SU-DHL-6 (cell line): Measurements from ENCODE around the gene TNS1.

Experiments used
- H2AFZ ChIP-seq: fragments of 200-600 bp; sonication (generic); 2 replicates; pipeline ENCODE4 v1.6.1; 2014; ENCODE audit warnings: low read depth, mild to moderate bottlenecking, moderate library complexity, mixed read lengths, antibody characterized with exemption, low read length; ENCODE audit not compliant: severe bottlenecking
- H3F3A ChIP-seq: fragments of 200-600 bp; shearing (Covaris generic); 2 replicates; pipeline ENCODE4 v1.6.0; 2016; ENCODE audit warnings: antibody characterized with exemption, mild to moderate bottlenecking; ENCODE audit not compliant: insufficient read depth
- H3K27ac ChIP-seq: fragments of 200-600 bp; sonication (generic); 2 replicates; pipeline ENCODE4 v1.5.1; 2016; ENCODE audit warnings: low read depth, mild to moderate bottlenecking, low read length, moderate library complexity, mixed read lengths
- H3K27me3 ChIP-seq: fragments of 200-600 bp; sonication (generic), shearing (Covaris generic); 2 replicates; pipeline ENCODE4 v1.6.0; 2014; ENCODE audit warnings: mild to moderate bottlenecking, low read length
- H3K36me3 ChIP-seq: fragments of 200-600 bp; sonication (generic); 2 replicates; pipeline ENCODE4 v1.6.1; 2014; ENCODE audit warnings: mild to moderate bottlenecking, low read length, mixed read lengths
- H3K4me2 ChIP-seq: fragments of 300-600, 200-600 bp; shearing (Covaris generic), sonication (generic); 2 replicates; pipeline ENCODE4 v1.6.0; 2014; ENCODE audit warnings: low read length, low read depth, mild to moderate bottlenecking; ENCODE audit not compliant: poor library complexity, severe bottlenecking
- H3K4me3 ChIP-seq: fragments of 200-600 bp; sonication (generic); 2 replicates; pipeline ENCODE4 v1.5.1; 2014; ENCODE audit warnings: antibody characterized with exemption, low read length, mild to moderate bottlenecking, mixed read lengths; ENCODE audit not compliant: insufficient read depth, poor library complexity, severe bottlenecking
- H3K79me2 ChIP-seq: fragments of 200-600 bp; sonication (generic); 2 replicates; pipeline ENCODE4 v1.6.1; 2014; ENCODE audit warnings: mild to moderate bottlenecking, low read length, moderate library complexity; ENCODE audit not compliant: insufficient read depth
- H3K9ac ChIP-seq: fragments of 200-600 bp; sonication (generic); 2 replicates; pipeline ENCODE4 v1.7.0; 2014; ENCODE audit warnings: mild to moderate bottlenecking, low read length
- H3K9me2 ChIP-seq: fragments of 200-600 bp; sonication (generic); replicated peaks from 2 replicates; pipeline ENCODE4 v1.6.1; 2014; ENCODE audit warnings: low read length; ENCODE audit not compliant: insufficient read depth
- H3K9me3 ChIP-seq: fragments of 200-600 bp; sonication (generic); 2 replicates; pipeline ENCODE4 v1.6.1; 2014; ENCODE audit warnings: low read length, mixed read lengths; ENCODE audit not compliant: insufficient read depth
- H4K20me1 ChIP-seq: fragments of 200-600 bp; sonication (generic); 2 replicates; pipeline ENCODE4 v1.6.1; 2014; ENCODE audit warnings: low read depth, mild to moderate bottlenecking, antibody characterized with exemption, low read length, moderate library complexity, mixed read lengths
- EZH2phosphoT487 ChIP-seq: fragments of 200-600 bp; sonication (generic), shearing (Covaris generic); conservative IDR thresholded peaks from 2 replicates; pipeline ENCODE4 v1.6.1; 2018; ENCODE audit warnings: mild to moderate bottlenecking, antibody characterized with exemption, low read length, moderate library complexity, mixed read lengths
- TF ChIP-seq, protein P1 (sequence below): fragments of 200-600 bp; sonication (generic); IDR thresholded peaks from one replicate; pipeline ENCODE4 v1.5.1; 2017; ENCODE audit warnings: antibody characterized with exemption, mild to moderate bottlenecking, low read length, moderate library complexity; ENCODE audit not compliant: insufficient read depth, poor library complexity, severe bottlenecking

The TNS1 gene

DNA sequence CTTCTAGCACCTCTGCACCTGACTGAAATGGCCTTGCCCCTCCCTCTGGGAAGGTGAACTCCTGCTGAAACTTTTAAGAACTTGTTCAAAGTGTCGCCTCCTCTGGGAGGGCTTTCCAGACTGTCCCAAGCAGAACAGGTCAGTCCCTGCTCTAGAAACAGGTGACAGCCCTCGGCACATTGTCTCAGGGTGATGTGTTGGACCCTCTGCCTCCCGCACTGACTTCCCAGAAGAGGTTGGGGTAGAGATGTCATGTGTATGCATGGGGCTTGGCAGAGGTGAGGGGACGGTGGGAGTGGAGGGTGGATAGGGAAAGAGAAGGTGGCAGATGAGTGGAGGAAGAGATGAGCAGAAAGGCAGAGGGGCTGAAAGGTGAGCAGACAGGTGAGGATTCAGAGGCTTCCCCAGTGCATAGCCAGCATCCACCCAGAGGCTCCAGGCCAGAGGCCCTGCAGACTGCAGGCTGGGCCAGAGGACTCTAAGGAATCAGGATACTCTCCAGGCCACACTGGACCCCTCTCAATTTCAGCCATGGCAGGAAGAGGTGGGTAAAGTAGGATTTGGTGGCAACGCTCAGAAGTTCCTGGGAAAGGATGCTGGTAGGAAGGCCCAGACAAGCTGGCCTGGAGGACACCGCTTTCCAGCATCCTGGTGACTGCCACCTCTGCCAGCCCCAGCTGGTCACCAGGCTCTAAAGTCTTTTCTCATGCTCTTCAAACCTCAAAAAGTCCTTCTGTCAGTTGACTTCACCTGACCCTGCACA is 24.8 kb upstream of the TNS1 start:
- Histone ChIP-seq H3K9ac (no peak overlapping the region), H3K4me2 (no peak overlapping the region), H3K27ac (no peak overlapping the region), H4K20me1 (no peaks in the 10 kb centered on the region), H3K9me3 (no peaks in the 10 kb centered on the region), H3F3A (no peaks in the 10 kb centered on the region), H3K79me2 (no peaks in the 10 kb centered on the region), H2AFZ (no peak overlapping the region), H3K27me3 (no peaks in the 10 kb centered on the region), H3K9me2 (no peaks in the 10 kb centered on the region), H3K36me3 (no peaks in the 10 kb centered on the region), H3K4me3 (no peak overlapping the region)
- TF ChIP-seq, protein P1, sequence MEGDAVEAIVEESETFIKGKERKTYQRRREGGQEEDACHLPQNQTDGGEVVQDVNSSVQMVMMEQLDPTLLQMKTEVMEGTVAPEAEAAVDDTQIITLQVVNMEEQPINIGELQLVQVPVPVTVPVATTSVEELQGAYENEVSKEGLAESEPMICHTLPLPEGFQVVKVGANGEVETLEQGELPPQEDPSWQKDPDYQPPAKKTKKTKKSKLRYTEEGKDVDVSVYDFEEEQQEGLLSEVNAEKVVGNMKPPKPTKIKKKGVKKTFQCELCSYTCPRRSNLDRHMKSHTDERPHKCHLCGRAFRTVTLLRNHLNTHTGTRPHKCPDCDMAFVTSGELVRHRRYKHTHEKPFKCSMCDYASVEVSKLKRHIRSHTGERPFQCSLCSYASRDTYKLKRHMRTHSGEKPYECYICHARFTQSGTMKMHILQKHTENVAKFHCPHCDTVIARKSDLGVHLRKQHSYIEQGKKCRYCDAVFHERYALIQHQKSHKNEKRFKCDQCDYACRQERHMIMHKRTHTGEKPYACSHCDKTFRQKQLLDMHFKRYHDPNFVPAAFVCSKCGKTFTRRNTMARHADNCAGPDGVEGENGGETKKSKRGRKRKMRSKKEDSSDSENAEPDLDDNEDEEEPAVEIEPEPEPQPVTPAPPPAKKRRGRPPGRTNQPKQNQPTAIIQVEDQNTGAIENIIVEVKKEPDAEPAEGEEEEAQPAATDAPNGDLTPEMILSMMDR: no peak
- no peak for TF ChIP-seq EZH2phosphoT487

DNA sequence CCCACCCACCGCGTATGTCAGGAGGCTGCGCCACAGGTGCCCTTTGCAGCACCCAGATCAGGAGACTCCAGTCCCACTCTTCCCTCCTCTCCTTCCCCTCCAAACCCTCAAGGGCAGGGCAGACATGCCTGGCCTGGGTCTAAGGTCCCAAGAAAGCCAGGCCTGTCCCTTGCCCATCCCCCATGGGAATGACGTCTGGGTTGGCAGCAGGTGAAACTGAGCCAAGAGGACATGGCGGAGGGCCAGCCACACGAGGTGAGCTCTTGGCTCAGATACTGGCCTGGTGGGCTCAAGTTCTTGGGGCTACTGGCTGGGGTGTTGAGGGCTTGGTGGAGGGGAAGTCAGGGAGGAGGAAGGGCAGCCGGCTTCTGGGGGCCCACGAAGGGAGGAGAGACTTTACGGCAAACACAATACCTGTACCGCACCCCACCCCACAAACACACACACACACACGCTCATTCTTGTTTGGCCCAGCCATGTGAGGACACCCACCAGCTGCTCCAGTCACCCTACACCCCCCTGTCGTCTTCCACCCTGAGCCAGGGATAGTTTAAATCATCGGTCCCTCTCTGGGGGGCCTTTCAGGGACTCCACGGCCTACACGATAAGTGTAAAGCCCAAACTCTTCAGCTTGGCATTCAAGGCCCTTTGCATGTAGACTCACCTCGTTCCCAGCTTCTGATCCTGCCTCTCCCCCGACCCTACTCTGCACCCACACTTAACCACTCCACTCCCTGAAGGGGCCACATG is 24.1 kb upstream of the TNS1 start:
- Histone ChIP-seq H3K9me2 (no peaks in the 10 kb centered on the region), H3K4me2 (no peak overlapping the region), H3K9ac (no peak overlapping the region), H2AFZ (no peak overlapping the region), H3K27me3 (no peaks in the 10 kb centered on the region), H3F3A (no peaks in the 10 kb centered on the region), H3K36me3 (no peaks in the 10 kb centered on the region), H3K79me2 (no peaks in the 10 kb centered on the region), H3K9me3 (no peaks in the 10 kb centered on the region), H4K20me1 (no peaks in the 10 kb centered on the region), H3K27ac (no peak overlapping the region), H3K4me3 (no peak overlapping the region)
- TF ChIP-seq EZH2phosphoT487: no peak
- TF ChIP-seq, protein P1: no peak

DNA sequence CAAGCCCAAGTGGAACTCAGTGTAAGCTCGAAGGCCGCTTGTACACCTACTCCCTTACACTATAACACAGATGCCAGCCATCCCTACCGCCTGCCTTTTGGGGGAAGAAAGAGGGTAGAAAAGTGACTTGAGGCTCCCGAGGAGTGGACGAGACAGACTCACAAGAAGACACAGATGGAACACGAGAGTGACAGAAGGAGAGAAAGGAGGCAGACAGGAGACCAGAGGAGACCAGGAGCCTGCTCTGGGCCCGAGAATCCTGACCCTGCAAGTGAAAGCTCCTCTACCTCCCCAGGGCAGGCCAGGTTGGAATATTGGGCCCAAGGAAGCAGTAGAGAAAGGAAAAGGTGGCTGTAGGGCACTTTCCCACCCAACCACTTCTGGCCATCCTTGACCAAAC is 23.4 kb upstream of the TNS1 start:
- no peak overlapping the region for H3K27ac ChIP-seq
- no peaks in the 10 kb centered on the region for H3K27me3 ChIP-seq

More for the DNA sequence above, 23.4 kb upstream of the TNS1 start:
- Histone ChIP-seq H3K79me2 (no peaks in the 10 kb centered on the region), H3F3A (no peaks in the 10 kb centered on the region), H3K4me2 (no peak overlapping the region), H3K9ac (no peak overlapping the region), H3K9me3 (no peaks in the 10 kb centered on the region), H3K9me2 (no peaks in the 10 kb centered on the region), H2AFZ (no peak overlapping the region), H3K36me3 (no peaks in the 10 kb centered on the region), H4K20me1 (no peaks in the 10 kb centered on the region), H3K4me3 (no peak overlapping the region)
- no peak for TF ChIP-seq EZH2phosphoT487
- TF ChIP-seq, protein P1: no peak
